KMS-11 (cell line): ENCODE results near the gene SPATS2L.

ENCODE experiments used
- H2AFZ ChIP-seq: fragments of 200-600 bp; sonication (generic); 2 replicates; pipeline ENCODE4 v1.6.1; 2016; ENCODE audit warnings: antibody characterized with exemption, mixed run types, low read depth
- H3K27ac ChIP-seq: fragments of 200-600 bp; sonication (generic); 2 replicates; pipeline ENCODE4 v1.6.1; 2016; ENCODE audit warnings: mild to moderate bottlenecking, mixed run types
- H3K27me3 ChIP-seq: fragments of 200-600 bp; sonication (generic); 2 replicates; pipeline ENCODE4 v1.6.1; 2017; ENCODE audit warnings: mild to moderate bottlenecking, low read depth, mixed run types, moderate library complexity; ENCODE audit not compliant: insufficient read depth
- H3K36me3 ChIP-seq: fragments of 200-600 bp; sonication (generic); 2 replicates; pipeline ENCODE4 v1.6.1; 2017; ENCODE audit warnings: mild to moderate bottlenecking, mixed run types; ENCODE audit not compliant: insufficient read depth
- H3K4me1 ChIP-seq: fragments of 200-600 bp; sonication (generic); 2 replicates; pipeline ENCODE4 v1.6.1; 2016; ENCODE audit warnings: mild to moderate bottlenecking, low read depth, mixed run types; ENCODE audit not compliant: poor library complexity, severe bottlenecking
- H3K4me2 ChIP-seq: fragments of 200-600 bp; sonication (generic); 2 replicates; pipeline ENCODE4 v1.7.0; 2016; ENCODE audit warnings: mild to moderate bottlenecking, mixed run types
- H3K4me3 ChIP-seq: fragments of 200-600 bp; sonication (generic); IDR thresholded peaks from 2 replicates; pipeline ENCODE4 v1.6.1; 2017; ENCODE audit warnings: low read depth, low read length, mixed read lengths; ENCODE audit not compliant: insufficient read depth
- H3K79me2 ChIP-seq: fragments of 200-600 bp; sonication (generic); 2 replicates; pipeline ENCODE4 v1.6.1; 2016; ENCODE audit warnings: low read depth, mixed run types; ENCODE audit not compliant: insufficient read depth
- H3K9ac ChIP-seq: fragments of 200-600 bp; sonication (generic); 2 replicates; pipeline ENCODE4 v1.6.1; 2016; ENCODE audit warnings: mild to moderate bottlenecking, mixed run types
- H4K20me1 ChIP-seq: fragments of 200-600 bp; sonication (generic); 2 replicates; pipeline ENCODE4 v1.6.1; 2016; ENCODE audit warnings: mild to moderate bottlenecking, mixed run types; ENCODE audit not compliant: insufficient read depth
- TF ChIP-seq, protein P1 (sequence below): fragments of 200-600 bp; sonication (generic); conservative IDR thresholded peaks from 2 replicates; pipeline ENCODE4 v1.6.1; 2017; ENCODE audit warnings: low read depth, mild to moderate bottlenecking, antibody characterized with exemption, low read length, moderate library complexity, mixed read lengths

The SPATS2L gene

DNA sequence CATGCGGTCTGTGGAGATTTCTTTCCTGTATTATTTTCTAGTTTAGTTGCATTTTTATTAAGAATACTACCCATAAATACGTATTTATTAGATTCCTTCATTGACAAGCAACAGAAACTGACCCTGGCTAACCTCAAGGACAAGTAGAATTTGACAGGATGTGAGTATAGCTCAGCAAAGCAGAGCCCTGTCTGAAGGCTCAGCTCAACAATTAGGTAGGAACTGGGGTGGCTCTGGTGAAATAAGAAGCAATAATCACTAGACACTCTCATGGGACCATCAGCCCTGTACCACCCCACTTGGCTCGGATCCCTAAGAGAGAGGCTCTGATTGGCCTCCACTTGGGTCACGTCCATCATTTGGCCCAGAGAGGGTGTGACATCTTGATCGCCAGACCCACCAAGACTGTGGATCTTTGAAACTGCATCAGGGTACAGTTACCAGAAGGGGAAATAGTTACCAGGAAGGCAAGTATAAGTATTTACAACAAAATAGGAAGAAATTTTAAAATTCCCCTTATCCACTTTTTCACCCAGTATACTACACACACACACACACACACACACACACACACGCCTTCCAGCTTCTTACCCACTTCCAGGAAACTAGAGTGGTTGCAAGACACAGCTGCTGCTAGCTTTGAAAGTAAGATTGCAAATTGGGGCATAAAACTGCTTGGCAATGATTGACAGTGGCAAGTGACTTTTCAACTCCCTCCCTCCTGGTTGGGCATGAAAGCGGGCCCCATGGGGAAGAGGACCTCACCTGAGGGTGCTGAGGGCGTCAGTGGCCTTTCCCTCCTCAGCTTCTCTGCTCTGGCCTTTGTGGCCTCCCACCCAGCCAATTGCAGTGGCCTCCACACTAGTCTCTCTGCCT, 161.6 kb downstream of the SPATS2L start:
- no peak overlapping the region for H2AFZ ChIP-seq
- no peaks in the 10 kb centered on the region for H3K36me3 ChIP-seq

DNA sequence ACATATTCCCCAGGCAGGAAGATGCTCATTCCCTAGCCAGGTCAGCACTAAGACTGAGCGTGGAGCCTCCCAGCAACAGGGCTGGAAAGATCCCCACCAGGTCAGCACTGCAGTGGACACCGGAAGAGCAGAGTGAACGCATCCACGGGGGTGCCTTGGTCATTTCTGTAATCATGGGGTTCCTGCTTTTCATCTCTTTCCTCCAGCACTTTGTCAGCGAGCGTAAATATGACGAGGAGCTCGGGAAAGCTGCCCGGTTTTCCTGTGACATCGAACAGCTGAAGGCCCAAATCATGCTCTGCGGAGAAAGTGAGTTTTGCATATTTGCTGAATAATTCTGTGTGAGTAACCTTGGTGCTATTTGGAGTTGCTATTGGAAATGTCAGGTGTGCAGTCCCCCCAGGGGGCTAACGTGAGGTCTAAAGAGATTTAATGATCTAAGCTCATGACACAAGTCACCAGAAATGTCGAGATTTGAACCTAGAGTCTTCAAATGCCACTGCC, 163.3 kb downstream of the SPATS2L start:
- TF ChIP-seq, protein P1, sequence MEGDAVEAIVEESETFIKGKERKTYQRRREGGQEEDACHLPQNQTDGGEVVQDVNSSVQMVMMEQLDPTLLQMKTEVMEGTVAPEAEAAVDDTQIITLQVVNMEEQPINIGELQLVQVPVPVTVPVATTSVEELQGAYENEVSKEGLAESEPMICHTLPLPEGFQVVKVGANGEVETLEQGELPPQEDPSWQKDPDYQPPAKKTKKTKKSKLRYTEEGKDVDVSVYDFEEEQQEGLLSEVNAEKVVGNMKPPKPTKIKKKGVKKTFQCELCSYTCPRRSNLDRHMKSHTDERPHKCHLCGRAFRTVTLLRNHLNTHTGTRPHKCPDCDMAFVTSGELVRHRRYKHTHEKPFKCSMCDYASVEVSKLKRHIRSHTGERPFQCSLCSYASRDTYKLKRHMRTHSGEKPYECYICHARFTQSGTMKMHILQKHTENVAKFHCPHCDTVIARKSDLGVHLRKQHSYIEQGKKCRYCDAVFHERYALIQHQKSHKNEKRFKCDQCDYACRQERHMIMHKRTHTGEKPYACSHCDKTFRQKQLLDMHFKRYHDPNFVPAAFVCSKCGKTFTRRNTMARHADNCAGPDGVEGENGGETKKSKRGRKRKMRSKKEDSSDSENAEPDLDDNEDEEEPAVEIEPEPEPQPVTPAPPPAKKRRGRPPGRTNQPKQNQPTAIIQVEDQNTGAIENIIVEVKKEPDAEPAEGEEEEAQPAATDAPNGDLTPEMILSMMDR, result no peak
- no peak overlapping the region for H2AFZ ChIP-seq
- H3K4me2 ChIP-seq, result 0 out of 2 replicates have a peak overlapping the region, but pooled peaks have one; percentile 80
- no peaks in the 10 kb centered on the region for H3K36me3 ChIP-seq
- H3K4me1 ChIP-seq, result peaks cover 45% of the 10 kb centered on the region
- H3K9ac ChIP-seq, result no peak overlapping the region
- no peaks in the 10 kb centered on the region for H3K79me2 ChIP-seq
- no peak overlapping the region for H3K4me3 ChIP-seq
- no peak overlapping the region for H3K27ac ChIP-seq
- H3K27me3 ChIP-seq, result no peaks in the 10 kb centered on the region
- no peaks in the 10 kb centered on the region for H4K20me1 ChIP-seq

More for the DNA sequence above, 161.6 kb downstream of the SPATS2L start:
- Histone ChIP-seq H3K27me3 (no peaks in the 10 kb centered on the region), H3K9ac (no peak overlapping the region), H4K20me1 (no peaks in the 10 kb centered on the region), H3K27ac (no peak overlapping the region), H3K4me2 (no peak overlapping the region), H3K4me1 (peaks cover 34% of the 10 kb centered on the region), H3K4me3 (no peak overlapping the region), H3K79me2 (no peaks in the 10 kb centered on the region)
- TF ChIP-seq, protein P1, result no peak

DNA sequence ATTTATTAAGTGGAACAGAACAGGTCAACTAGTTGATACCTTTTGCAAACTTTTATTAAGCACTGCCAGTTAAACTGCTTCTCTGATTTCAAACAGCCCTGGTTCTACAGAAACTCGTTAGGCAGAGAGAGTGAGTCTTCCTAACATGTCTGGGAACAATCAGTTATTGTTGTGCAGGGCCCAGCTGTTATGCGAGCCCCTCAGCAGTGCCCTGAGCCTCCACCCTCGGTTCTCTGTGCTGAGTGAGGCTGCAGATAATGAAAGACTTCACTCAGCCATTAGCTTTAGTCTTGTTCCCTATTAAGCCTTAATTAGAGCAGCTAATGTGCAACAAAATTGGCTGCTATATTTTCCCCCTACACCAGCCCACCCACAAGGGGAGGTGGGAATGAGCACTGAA, 163.7 kb downstream of the SPATS2L start:
- peaks cover 45% of the 10 kb centered on the region for H3K4me1 ChIP-seq
- H4K20me1 ChIP-seq, result no peaks in the 10 kb centered on the region
- H3K79me2 ChIP-seq, result no peaks in the 10 kb centered on the region
- H3K9ac ChIP-seq, result no peak overlapping the region
- no peaks in the 10 kb centered on the region for H3K27me3 ChIP-seq
- no peak overlapping the region for H2AFZ ChIP-seq
- TF ChIP-seq, protein P1, result no peak
- H3K36me3 ChIP-seq, result no peaks in the 10 kb centered on the region
- H3K27ac ChIP-seq, result no peak overlapping the region
- H3K4me2 ChIP-seq, result peak overlapping the region; percentile 80; the same call in 1 of the 2 replicates
- no peak overlapping the region for H3K4me3 ChIP-seq

GRCh38 chr2:200471324-200471848, 164.9 kb downstream of the SPATS2L start:
- Histone ChIP-seq H3K79me2 (no peaks in the 10 kb centered on the region), H3K36me3 (no peaks in the 10 kb centered on the region), H3K4me2 (peak overlapping the region; percentile 80), H3K9ac (0 out of 2 replicates have a peak overlapping the region, but pooled peaks have one; percentile 25), H3K27ac (peak overlapping the region; percentile 65; the same call in 1 of the 2 replicates), H3K4me1 (peaks cover 45% of the 10 kb centered on the region), H2AFZ (no peak overlapping the region; the same call in 1 of the 2 replicates), H3K27me3 (no peaks in the 10 kb centered on the region), H4K20me1 (no peaks in the 10 kb centered on the region), H3K4me3 (no peak overlapping the region)
- TF ChIP-seq, protein P1, result peak; percentile 66
